Measurements from ENCODE around the gene UBE2O.

- TF ChIP-seq POLR2A (IDR thresholded peaks at IDR 0.05) (no peak), CTCF (IDR thresholded peaks at IDR 0.05 in 8 of 11, conservative IDR thresholded peaks at IDR 0.05 in 3 of 11) (no peak)
Measured at GRCh38 chr17:76378548-76379274, 74.2 kb downstream of the UBE2O start.

Data from spleen (tissue), 7 donors.